Activated CD8-positive, alpha-beta memory T cell treated with anti-CD3 and anti-CD28 coated beads for 24 hours (primary cell): ENCODE measurements around the gene DCAF17.
"Not testable (repeated sequence)": the region's sequence is repeated elsewhere in the genome, so short reads cannot be mapped to it uniquely, and the experiment has no call there.

Source experiments
- DNase-seq: peaks from one replicate; pipeline ENCODE4 v3.0.0-alpha.2; 2020

The DCAF17 gene

GRCh38 chr2:171469176-171469575, 35.1 kb downstream of the DCAF17 start:
- no peak for DNase-seq

GRCh38 chr2:171470129-171470528, 36.1 kb downstream of the DCAF17 start:
- DNase-seq: no peak

GRCh38 chr2:171475979-171476378, 42.0 kb downstream of the DCAF17 start:
- no peak for DNase-seq

GRCh38 chr2:171478345-171478744, 44.3 kb downstream of the DCAF17 start:
- DNase-seq: no peak

- DNase-seq: no peak
Observed at GRCh38 chr2:171479154-171479814, 45.3 kb downstream of the DCAF17 start.

GRCh38 chr2:171480908-171481307, 46.9 kb downstream of the DCAF17 start:
- DNase-seq: no peak

- no peak for DNase-seq
Observed at GRCh38 chr2:171482308-171482707, 48.3 kb downstream of the DCAF17 start.

GRCh38 chr2:171482877-171483276, 48.9 kb downstream of the DCAF17 start:
- DNase-seq: no peak

- no peak for DNase-seq
Observed at GRCh38 chr2:171483793-171484192, 49.8 kb downstream of the DCAF17 start.

GRCh38 chr2:171485116-171485515, 51.1 kb downstream of the DCAF17 start:
- DNase-seq: no peak

GRCh38 chr2:171487201-171487600, 53.2 kb downstream of the DCAF17 start:
- no peak for DNase-seq

- DNase-seq: no peak
Observed at GRCh38 chr2:171487803-171488259, 53.8 kb downstream of the DCAF17 start.

GRCh38 chr2:171490577-171490976, 56.6 kb downstream of the DCAF17 start:
- no peak for DNase-seq

GRCh38 chr2:171491292-171491691, 57.3 kb downstream of the DCAF17 start:
- DNase-seq: no peak

- no peak for DNase-seq
Observed at GRCh38 chr2:171492664-171493063, 58.6 kb downstream of the DCAF17 start.

- DNase-seq: not testable (repeated sequence)
Observed at GRCh38 chr2:171497664-171498063, 63.6 kb downstream of the DCAF17 start.

- DNase-seq: no peak
Observed at GRCh38 chr2:171505374-171505773, 71.3 kb downstream of the DCAF17 start.

GRCh38 chr2:171509945-171510731, 76.1 kb downstream of the DCAF17 start:
- DNase-seq: no peak

- no peak for DNase-seq
Observed at GRCh38 chr2:171512014-171512413, 78.0 kb downstream of the DCAF17 start.

GRCh38 chr2:171512683-171513195, 78.7 kb downstream of the DCAF17 start:
- no peak for DNase-seq

- no peak for DNase-seq
Observed at GRCh38 chr2:171513719-171514160, 79.7 kb downstream of the DCAF17 start.

- no peak for DNase-seq
Observed at GRCh38 chr2:171514908-171515582, 81.0 kb downstream of the DCAF17 start.

GRCh38 chr2:171515672-171516298, 81.8 kb downstream of the DCAF17 start:
- no peak for DNase-seq
